Trophoblast cell (in vitro differentiated cells and primary cell): Measurements from ENCODE around the gene PABPC3.

Experiments used
- DNase-seq, 2 donors: peaks; one replicate each; pipeline ENCODE4 v3.0.0-alpha.2; 2016
- H2AFZ ChIP-seq: 2 replicates; pipeline ENCODE4 v1.6.1; 2013; ENCODE audit warnings: low read length, moderate library complexity, mild to moderate bottlenecking; ENCODE audit not compliant: insufficient read depth, poor library complexity
- H2AK5ac ChIP-seq: 2 replicates; pipeline ENCODE4 v1.6.1; 2013; ENCODE audit warnings: mild to moderate bottlenecking, low read length
- H2BK120ac ChIP-seq: 2 replicates; pipeline ENCODE4 v1.6.1; 2013; ENCODE audit warnings: low read length, mild to moderate bottlenecking, moderate library complexity; ENCODE audit not compliant: insufficient read depth, poor library complexity
- H2BK12ac ChIP-seq: 2 replicates; pipeline ENCODE4 v1.6.1; 2013; ENCODE audit warnings: mild to moderate bottlenecking, low read length, moderate library complexity
- H2BK5ac ChIP-seq: 2 replicates; pipeline ENCODE4 v1.6.1; 2013; ENCODE audit warnings: low read length, low read depth, moderate library complexity, mild to moderate bottlenecking; ENCODE audit not compliant: poor library complexity
- H3K14ac ChIP-seq: 2 replicates; pipeline ENCODE4 v1.6.1; 2013; ENCODE audit warnings: mild to moderate bottlenecking, low read length
- H3K18ac ChIP-seq: 2 replicates; pipeline ENCODE4 v1.6.1; 2013; ENCODE audit warnings: mild to moderate bottlenecking, low read length
- H3K23ac ChIP-seq: 2 replicates; pipeline ENCODE4 v1.6.1; 2013; ENCODE audit warnings: low read length
- H3K27ac ChIP-seq: 2 replicates; pipeline ENCODE4 v1.5.1; 2013; ENCODE audit warnings: low read depth, mild to moderate bottlenecking, inconsistent platforms, low read length, moderate library complexity
- H3K27me3 ChIP-seq: 2 replicates; pipeline ENCODE4 v1.6.1; 2013; ENCODE audit warnings: inconsistent platforms, mild to moderate bottlenecking, low read length, moderate library complexity; ENCODE audit not compliant: insufficient read depth
- H3K36me3 ChIP-seq, 2 experiments: 1 replicate in 1 of 2; 2 replicates in 1 of 2; pipeline ENCODE4 v1.6.1; 2013; ENCODE audit warnings: low read length in 2 of 2, mild to moderate bottlenecking in 2 of 2, moderate library complexity in 1 of 2; ENCODE audit not compliant: insufficient read depth in 2 of 2, control insufficient read depth in 1 of 2
- H3K4ac ChIP-seq: 2 replicates; pipeline ENCODE4 v1.6.1; 2013; ENCODE audit warnings: low read depth, mild to moderate bottlenecking, low read length, moderate library complexity
- H3K4me1 ChIP-seq, 2 experiments: 1 replicate in 1 of 2; 2 replicates in 1 of 2; pipeline ENCODE4 v1.6.1; 2013; ENCODE audit warnings: low read length in 2 of 2, mild to moderate bottlenecking in 2 of 2, moderate library complexity in 1 of 2; ENCODE audit not compliant: insufficient read depth in 2 of 2, control insufficient read depth in 1 of 2
- H3K4me2 ChIP-seq: 2 replicates; pipeline ENCODE4 v1.6.1; 2013; ENCODE audit warnings: inconsistent platforms, mild to moderate bottlenecking, low read length, moderate library complexity
- H3K4me3 ChIP-seq: 2 replicates; pipeline ENCODE4 v1.5.1; 2013; ENCODE audit warnings: mild to moderate bottlenecking, low read depth, low read length, inconsistent platforms
- H3K79me1 ChIP-seq: one replicate; pipeline ENCODE4 v1.6.1; 2013; ENCODE audit warnings: low read length
- H3K79me2 ChIP-seq: 2 replicates; pipeline ENCODE4 v1.6.1; 2013; ENCODE audit warnings: low read length, mild to moderate bottlenecking; ENCODE audit not compliant: control insufficient read depth, insufficient read depth, poor library complexity
- H3K9ac ChIP-seq: 2 replicates; pipeline ENCODE4 v1.6.1; 2013; ENCODE audit warnings: mild to moderate bottlenecking, low read length
- H3K9me3 ChIP-seq: 2 replicates; pipeline ENCODE4 v1.6.1; 2013; ENCODE audit warnings: low read depth, mild to moderate bottlenecking, control low read depth, inconsistent platforms, low read length; ENCODE audit not compliant: insufficient read depth
- H4K12ac ChIP-seq: 2 replicates; pipeline ENCODE4 v1.6.1; 2013; ENCODE audit warnings: low read depth, mild to moderate bottlenecking, low read length, moderate library complexity
- H4K8ac ChIP-seq: 2 replicates; pipeline ENCODE4 v1.6.1; 2013; ENCODE audit warnings: low read depth, mild to moderate bottlenecking, low read length, moderate library complexity
- H4K91ac ChIP-seq: one replicate; pipeline ENCODE4 v1.6.1; 2013; ENCODE audit warnings: low read depth, mild to moderate bottlenecking, low read length, moderate library complexity
- WGBS: extraction: QIAGEN DNeasy Blood & Tissue Kit; methylation state at CpG from one replicate; pipeline ENCODE4 v1.1.7; 2013; ENCODE audit warnings: missing lambda C conversion rate; ENCODE audit not compliant: insufficient read length, insufficient coverage; ENCODE audit errors: extremely low coverage; 5-methylcytosine and 5-hydroxymethylcytosine counted together

Gene PABPC3

DNA sequence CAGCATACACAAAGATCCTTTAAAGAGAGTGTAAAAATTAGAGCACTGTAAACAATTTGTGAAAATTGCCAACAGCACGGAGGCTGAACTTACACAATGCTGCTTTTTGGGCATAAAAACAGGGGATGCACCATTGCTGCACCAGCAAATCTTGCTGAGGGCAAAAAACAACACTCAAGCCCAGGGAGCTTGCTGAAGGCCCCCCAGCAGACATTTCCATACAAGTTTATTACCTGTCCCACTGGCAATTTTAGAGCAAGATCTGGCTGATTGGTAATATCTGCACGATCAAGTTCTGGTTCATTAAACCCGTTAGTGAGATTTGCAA lies 41.8 kb downstream of the PABPC3 start:
- no peak overlapping the region for H3K4ac ChIP-seq
- no peaks in the 10 kb centered on the region for H3K79me2 ChIP-seq
- H3K27ac ChIP-seq, result no peak overlapping the region
- H3K27me3 ChIP-seq, result no peaks in the 10 kb centered on the region
- H3K14ac ChIP-seq, result no peak overlapping the region
- H2BK5ac ChIP-seq, result no peak overlapping the region
- H2AK5ac ChIP-seq, result no peak overlapping the region
- no peak overlapping the region for H3K23ac ChIP-seq
- no peaks in the 10 kb centered on the region for H3K9me3 ChIP-seq
- H3K4me2 ChIP-seq, result no peak overlapping the region
- H2BK120ac ChIP-seq, result no peak overlapping the region
- no peak overlapping the region for H3K9ac ChIP-seq
- H3K79me1 ChIP-seq, result no peaks in the 10 kb centered on the region
- no peak for DNase-seq
- H3K18ac ChIP-seq, result no peak overlapping the region
- no peaks in the 10 kb centered on the region for H3K4me1 ChIP-seq
- no peak overlapping the region for H3K4me3 ChIP-seq
- H4K8ac ChIP-seq, result no peak overlapping the region
- no peak overlapping the region for H4K91ac ChIP-seq
- no peak overlapping the region for H2AFZ ChIP-seq
- H3K36me3 ChIP-seq, result no peaks in the 10 kb centered on the region
- no peak overlapping the region for H4K12ac ChIP-seq
- no CpG with 5 or more reads among the region's 3 CpGs for WGBS
- H2BK12ac ChIP-seq, result no peak overlapping the region

DNA sequence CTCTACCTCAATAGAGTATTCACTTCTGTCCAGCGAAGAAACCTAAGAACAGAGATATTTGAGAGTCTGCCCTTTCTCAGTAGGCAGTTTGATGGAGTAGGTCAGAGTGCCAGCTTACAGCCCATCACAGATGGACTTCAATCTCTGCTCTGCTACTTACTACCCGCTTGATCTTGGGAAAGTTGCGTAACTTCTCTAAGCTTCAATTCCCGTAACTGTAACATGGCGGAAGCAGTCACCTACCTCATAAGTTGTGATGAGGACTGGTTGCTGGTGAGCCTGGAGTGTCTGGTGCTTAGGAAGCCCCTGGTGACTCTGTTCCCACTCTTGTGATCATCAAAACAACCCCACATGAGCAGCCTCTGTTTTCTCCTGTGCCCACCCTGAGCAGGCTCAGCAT lies 45.1 kb downstream of the PABPC3 start:
- H3K9me3 ChIP-seq, result no peaks in the 10 kb centered on the region
- no peak for DNase-seq

DNA sequence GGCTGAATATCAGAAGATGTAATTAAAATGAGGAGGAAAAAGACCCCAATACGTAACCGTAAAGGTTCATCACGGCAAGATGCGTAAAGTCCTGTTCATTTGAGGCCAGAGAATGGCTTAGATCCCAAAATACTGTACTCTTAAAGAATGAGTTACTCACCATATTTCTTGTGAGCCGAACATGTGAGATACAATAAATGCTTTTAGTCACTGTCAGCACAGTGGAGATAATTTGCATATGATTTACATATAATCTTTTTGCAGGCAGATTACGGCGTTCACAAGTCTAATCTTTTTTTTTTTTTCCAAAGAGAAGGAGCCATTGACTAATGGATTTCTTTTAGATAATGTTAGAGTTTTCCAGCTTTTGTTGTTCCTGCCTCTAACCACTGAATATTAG lies 47.8 kb downstream of the PABPC3 start:
- H3K27ac ChIP-seq, result no peak overlapping the region
- H3K4ac ChIP-seq, result no peak overlapping the region
- no peak overlapping the region for H3K4me2 ChIP-seq
- no peak overlapping the region for H2BK5ac ChIP-seq
- H3K79me2 ChIP-seq, result no peaks in the 10 kb centered on the region
- no peak overlapping the region for H3K14ac ChIP-seq
- H3K9me3 ChIP-seq, result peaks cover 4% of the 10 kb centered on the region
- H3K27me3 ChIP-seq, result no peaks in the 10 kb centered on the region
- no peak overlapping the region for H4K12ac ChIP-seq
- no peak for DNase-seq
- no peak overlapping the region for H3K18ac ChIP-seq
- no peak overlapping the region for H2BK120ac ChIP-seq
- H3K23ac ChIP-seq, result no peak overlapping the region
- no peaks in the 10 kb centered on the region for H3K79me1 ChIP-seq
- no peak overlapping the region for H2AK5ac ChIP-seq
- WGBS, result no CpG with 5 or more reads among the region's 7 CpGs
- no peak overlapping the region for H4K91ac ChIP-seq
- H2AFZ ChIP-seq, result no peak overlapping the region
- no peaks in the 10 kb centered on the region for H3K4me1 ChIP-seq
- H3K36me3 ChIP-seq, result no peaks in the 10 kb centered on the region
- H4K8ac ChIP-seq, result no peak overlapping the region
- H2BK12ac ChIP-seq, result no peak overlapping the region
- H3K9ac ChIP-seq, result no peak overlapping the region
- H3K4me3 ChIP-seq, result no peak overlapping the region

More for the DNA sequence above, 45.1 kb downstream of the PABPC3 start:
- no CpG with 5 or more reads among the region's 5 CpGs for WGBS
- H4K91ac ChIP-seq, result no peak overlapping the region
- no peak overlapping the region for H3K27ac ChIP-seq
- H3K4me3 ChIP-seq, result no peak overlapping the region
- no peak overlapping the region for H2BK120ac ChIP-seq
- H2BK5ac ChIP-seq, result no peak overlapping the region
- no peak overlapping the region for H2AFZ ChIP-seq
- no peak overlapping the region for H3K4ac ChIP-seq
- no peak overlapping the region for H3K4me2 ChIP-seq
- no peak overlapping the region for H3K14ac ChIP-seq
- H3K36me3 ChIP-seq, result no peaks in the 10 kb centered on the region
- H3K9ac ChIP-seq, result no peak overlapping the region
- no peaks in the 10 kb centered on the region for H3K79me2 ChIP-seq
- H3K79me1 ChIP-seq, result no peaks in the 10 kb centered on the region
- H2BK12ac ChIP-seq, result no peak overlapping the region
- H4K12ac ChIP-seq, result no peak overlapping the region
- no peak overlapping the region for H3K23ac ChIP-seq
- no peak overlapping the region for H4K8ac ChIP-seq
- H3K4me1 ChIP-seq, result no peaks in the 10 kb centered on the region
- no peak overlapping the region for H2AK5ac ChIP-seq
- H3K27me3 ChIP-seq, result no peaks in the 10 kb centered on the region
- H3K18ac ChIP-seq, result no peak overlapping the region

DNA sequence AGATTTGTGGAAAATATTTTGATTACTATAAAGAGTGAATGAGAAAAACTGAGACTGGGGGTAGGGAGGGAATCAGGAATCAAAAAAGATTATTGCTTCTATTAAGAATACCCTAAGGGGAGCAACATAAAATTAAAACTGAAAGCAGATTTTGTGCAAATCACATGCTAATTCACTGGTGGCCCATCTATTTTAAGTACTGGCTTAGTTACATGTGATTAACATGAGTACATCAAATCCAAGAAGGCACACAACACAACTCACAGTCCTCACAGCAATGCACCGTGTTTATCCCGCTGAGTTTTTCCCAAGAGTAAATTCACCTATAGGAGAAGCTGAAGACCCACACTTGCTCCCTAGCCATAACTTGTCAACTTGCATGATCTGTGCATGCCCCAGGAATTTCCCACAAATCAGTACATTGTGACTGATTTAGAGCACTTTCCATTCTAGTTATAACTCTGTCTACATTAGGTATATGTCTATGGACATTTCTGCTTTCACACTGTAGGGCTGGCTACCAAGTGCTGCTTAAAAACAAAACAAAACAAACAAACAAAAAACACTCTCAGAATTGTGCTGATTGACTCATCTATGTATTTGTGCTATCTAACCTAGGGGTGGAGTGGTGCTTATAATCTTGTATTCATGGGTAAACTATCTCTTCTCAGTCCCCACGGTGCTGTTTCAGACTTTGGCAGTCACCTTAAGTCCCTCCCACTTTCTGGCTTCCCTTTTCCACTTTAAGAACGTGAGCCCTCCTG lies 51.9 kb downstream of the PABPC3 start:
- H3K27me3 ChIP-seq, result no peaks in the 10 kb centered on the region
- no peak for DNase-seq
- no peak overlapping the region for H2BK12ac ChIP-seq
- H3K4me2 ChIP-seq, result no peak overlapping the region
- no CpG with 5 or more reads among the region's 4 CpGs for WGBS
- no peak overlapping the region for H4K8ac ChIP-seq
- no peak overlapping the region for H3K4ac ChIP-seq
- H2AFZ ChIP-seq, result no peak overlapping the region
- H3K9ac ChIP-seq, result no peak overlapping the region
- peaks cover 7% of the 10 kb centered on the region for H3K9me3 ChIP-seq
- no peak overlapping the region for H3K23ac ChIP-seq
- H3K4me3 ChIP-seq, result no peak overlapping the region
- no peak overlapping the region for H2AK5ac ChIP-seq
- no peak overlapping the region for H4K91ac ChIP-seq
- H2BK120ac ChIP-seq, result no peak overlapping the region
- H4K12ac ChIP-seq, result no peak overlapping the region
- H3K4me1 ChIP-seq, result peaks cover 5 to 12% of the 10 kb centered on the region in 2 experiments
- peaks cover 4% of the 10 kb centered on the region for H3K79me1 ChIP-seq
- no peak overlapping the region for H3K27ac ChIP-seq
- no peak overlapping the region for H3K14ac ChIP-seq
- no peak overlapping the region for H3K18ac ChIP-seq
- H2BK5ac ChIP-seq, result no peak overlapping the region
- no peaks in the 10 kb centered on the region for H3K36me3 ChIP-seq
- H3K79me2 ChIP-seq, result peaks cover 1% of the 10 kb centered on the region
